Vagina (tissue), 2 donors: ENCODE measurements around the gene SLC39A9. TPM values are rescaled to one million over a fixed set of nuclear protein-coding genes. Genes with fewer than 3 reads are reported as not detected.
"Not testable (repeated sequence)": the region's sequence is repeated elsewhere in the genome, so short reads cannot be mapped to it uniquely, and the experiment has no call there.

Experiments used
- DNase-seq, 2 donors: peaks; one replicate each; pipeline ENCODE4 v3.0.0-alpha.2; 2017; ENCODE audit errors: extremely low spot score in 2 of 2
- H3K27ac ChIP-seq: fragments of 200-600 bp; sonication (generic); one replicate; pipeline ENCODE4 v1.5.1; 2019
- H3K27me3 ChIP-seq: fragments of 200-600 bp; sonication (generic); one replicate; pipeline ENCODE4 v1.5.1; 2019
- H3K36me3 ChIP-seq, 2 donors: fragments of 200-600 bp; sonication (generic); one replicate each; pipeline ENCODE4 v1.5.1; 2017 to 2019
- H3K4me1 ChIP-seq: fragments of 200-600 bp; sonication (generic); one replicate; pipeline ENCODE4 v1.5.1; 2019
- H3K4me3 ChIP-seq, 2 donors: fragments of 200-600 bp; sonication (generic); 1 replicate in 1 of 2; 2 replicates in 1 of 2; pipeline ENCODE4 v1.5.1; 2016 to 2019
- H3K9me3 ChIP-seq: fragments of 200-600 bp; sonication (generic); one replicate; pipeline ENCODE4 v1.5.1; 2019
- CTCF ChIP-seq, 3 experiments: fragments of 450-650 bp in 2 of 3; fragments of 200-600 bp in 1 of 3; sonication (generic) in 1 of 3; IDR thresholded peaks; one replicate each; pipeline ENCODE4 v1.5.1; 2017 to 2019; ENCODE audit warnings: antibody characterized with exemption in 3 of 3, mild to moderate bottlenecking in 2 of 3, moderate library complexity in 2 of 3
- POLR2A ChIP-seq, 2 donors: fragments of 450-650 bp; IDR thresholded peaks; one replicate each; pipeline ENCODE4 v1.6.1; 2017; ENCODE audit warnings: antibody characterized with exemption in 2 of 2, mild to moderate bottlenecking in 2 of 2, moderate library complexity in 2 of 2
- POLR2AphosphoS5 ChIP-seq, 2 donors: sonication (generic); formaldehyde crosslinking; IDR thresholded peaks; one replicate each; pipeline ENCODE4 v1.9.0; 2017; ENCODE audit warnings: antibody characterized with exemption in 2 of 2, mild to moderate bottlenecking in 2 of 2, low read depth in 1 of 2; ENCODE audit not compliant: insufficient read depth in 1 of 2
- intact Hi-C: fragments of 100-400 bp; cut with DNase I; formaldehyde crosslinking; loops from one replicate; pipeline ENCODE4 v1.15.1; 2023
- total RNA-seq: library from RNA; depleted of rRNA; stranded (reverse); fragments of >200 nt; gene quantifications from one replicate; pipeline ENCODE4 v1.2.3, GENCODE V29; 2016

The SLC39A9 gene
- total RNA-seq, 1 donor from 2014 or later, result 46.7 TPM

GRCh38 chr14:69473260-69473659 lies 74.8 kb downstream of the SLC39A9 start:
- H3K9me3 ChIP-seq, result no peaks in the 10 kb centered on the region
- H3K27ac ChIP-seq, result no peak overlapping the region
- H3K4me3 ChIP-seq, result no peak overlapping the region
- H3K4me1 ChIP-seq, result no peaks in the 10 kb centered on the region
- no peak for TF ChIP-seq POLR2AphosphoS5 (IDR thresholded peaks at IDR 0.05; ENCODE audit: insufficient read depth in 1 of 2, low read depth in 1 of 2)
- TF ChIP-seq CTCF (IDR thresholded peaks at IDR 0.05), result no peak
- no peak for TF ChIP-seq POLR2A (IDR thresholded peaks at IDR 0.05)
- DNase-seq, result no peak
- H3K27me3 ChIP-seq, result no peaks in the 10 kb centered on the region
- H3K36me3 ChIP-seq, result no peaks in the 10 kb centered on the region
- intact Hi-C loops, result no loop called here

- DNase-seq, result no peak
- Histone ChIP-seq H3K36me3 (no peaks in the 10 kb centered on the region), H3K9me3 (no peaks in the 10 kb centered on the region), H3K4me1 (no peaks in the 10 kb centered on the region), H3K27me3 (no peaks in the 10 kb centered on the region), H3K4me3 (no peak overlapping the region), H3K27ac (no peak overlapping the region)
- intact Hi-C loops, result no loop called here
- TF ChIP-seq POLR2A (IDR thresholded peaks at IDR 0.05) (no peak), POLR2AphosphoS5 (IDR thresholded peaks at IDR 0.05; ENCODE audit: insufficient read depth in 1 of 2, low read depth in 1 of 2) (no peak), CTCF (IDR thresholded peaks at IDR 0.05) (no peak)
Measured at GRCh38 chr14:69473946-69474345, 75.5 kb downstream of the SLC39A9 start.

GRCh38 chr14:69475194-69475818 lies 76.8 kb downstream of the SLC39A9 start:
- H3K4me3 ChIP-seq, result no peak overlapping the region
- H3K27me3 ChIP-seq, result no peaks in the 10 kb centered on the region
- DNase-seq, result no peak
- no peaks in the 10 kb centered on the region for H3K4me1 ChIP-seq
- H3K9me3 ChIP-seq, result no peaks in the 10 kb centered on the region
- TF ChIP-seq POLR2A (IDR thresholded peaks at IDR 0.05), result no peak
- TF ChIP-seq POLR2AphosphoS5 (IDR thresholded peaks at IDR 0.05; ENCODE audit: insufficient read depth in 1 of 2, low read depth in 1 of 2), result no peak
- TF ChIP-seq CTCF (IDR thresholded peaks at IDR 0.05), result no peak
- intact Hi-C loops, result no loop called here
- H3K27ac ChIP-seq, result no peak overlapping the region
- no peaks in the 10 kb centered on the region for H3K36me3 ChIP-seq

- not testable (repeated sequence) for H3K4me1 ChIP-seq, H3K27me3 ChIP-seq
Measured at GRCh38 chr14:69476824-69477450, 78.4 kb downstream of the SLC39A9 start.

GRCh38 chr14:69478055-69478454 lies 79.6 kb downstream of the SLC39A9 start:
- intact Hi-C loops, H3K36me3 ChIP-seq, H3K27ac ChIP-seq, H3K9me3 ChIP-seq, H3K27me3 ChIP-seq, DNase-seq, H3K4me1 ChIP-seq, H3K4me3 ChIP-seq: not testable (repeated sequence)

More at GRCh38 chr14:69476824-69477450, 78.4 kb downstream of the SLC39A9 start:
- H3K36me3 ChIP-seq, H3K4me3 ChIP-seq, H3K27ac ChIP-seq, H3K9me3 ChIP-seq, DNase-seq, intact Hi-C loops: not testable (repeated sequence)

- no peaks in the 10 kb centered on the region for H3K27me3 ChIP-seq
- no peak overlapping the region for H3K27ac ChIP-seq
- TF ChIP-seq POLR2A (IDR thresholded peaks at IDR 0.05) (no peak), CTCF (IDR thresholded peaks at IDR 0.05) (no peak), POLR2AphosphoS5 (IDR thresholded peaks at IDR 0.05; ENCODE audit: insufficient read depth in 1 of 2, low read depth in 1 of 2) (no peak)
- DNase-seq, result no peak
- H3K9me3 ChIP-seq, result no peaks in the 10 kb centered on the region
- peaks cover 15% of the 10 kb centered on the region for H3K4me1 ChIP-seq
- intact Hi-C loops, result no loop called here
- H3K36me3 ChIP-seq, result no peaks in the 10 kb centered on the region
- no peak overlapping the region for H3K4me3 ChIP-seq
Measured at GRCh38 chr14:69479696-69480095, 81.2 kb downstream of the SLC39A9 start.
